Measurements from ENCODE around the gene KICS2.
A peak's percentile ranks its signal among the peaks of the same experiment; 100 is the strongest.

The KICS2 gene

GRCh38 chr12:64222009-64222765 lies at the start of gene KICS2:
KICS2 (minus strand) TSS chr12:64222296; CDS start chr12:64222237, 59 bp downstream.
- H3K9ac ChIP-seq (ENCODE audit: low read length), result peak within 1 kb of the TSS; percentile 56
- H3K27me3 ChIP-seq (ENCODE audit: control insufficient read depth in 1 of 2, insufficient read depth in 2 of 2, low read length in 2 of 2), result no peaks in the 10 kb centered on the region
- peaks cover 5% of the 10 kb centered on the region for H3K4me1 ChIP-seq (ENCODE audit: insufficient read depth, low read length)
- peak within 1 kb of the TSS; percentile 85 for H3K27ac ChIP-seq (ENCODE audit: low read depth, low read length)
- H3K9me3 ChIP-seq (ENCODE audit: low read length), result no peaks in the 10 kb centered on the region
- peak within 1 kb of the TSS; percentile 63 to 85 for H3K4me3 ChIP-seq (ENCODE audit: low read depth in 1 of 2, low read length in 2 of 2)
- H3K36me3 ChIP-seq (ENCODE audit: insufficient read depth, low read length), result no peaks in the 10 kb centered on the region

GRCh38 chr12:64270411-64270810 lies 48.3 kb upstream of the KICS2 start:
- H3K4me3 ChIP-seq (ENCODE audit: low read depth in 1 of 2, low read length in 2 of 2), result no peak overlapping the region
- no peak overlapping the region for H3K9ac ChIP-seq (ENCODE audit: low read length)
- H3K4me1 ChIP-seq (ENCODE audit: insufficient read depth, low read length), result no peaks in the 10 kb centered on the region
- no peaks in the 10 kb centered on the region for H3K36me3 ChIP-seq (ENCODE audit: insufficient read depth, low read length)
- H3K27ac ChIP-seq (ENCODE audit: low read depth, low read length), result no peak overlapping the region
- no peaks in the 10 kb centered on the region for H3K9me3 ChIP-seq (ENCODE audit: low read length)
- no peaks in the 10 kb centered on the region for H3K27me3 ChIP-seq (ENCODE audit: control insufficient read depth in 1 of 2, insufficient read depth in 2 of 2, low read length in 2 of 2)

GRCh38 chr12:64269161-64269560 lies 47.1 kb upstream of the KICS2 start:
- H3K27ac ChIP-seq (ENCODE audit: low read depth, low read length), result no peak overlapping the region
- H3K4me1 ChIP-seq (ENCODE audit: insufficient read depth, low read length), result no peaks in the 10 kb centered on the region
- H3K9me3 ChIP-seq (ENCODE audit: low read length), result no peaks in the 10 kb centered on the region
- H3K36me3 ChIP-seq (ENCODE audit: insufficient read depth, low read length), result no peaks in the 10 kb centered on the region
- no peak overlapping the region for H3K4me3 ChIP-seq (ENCODE audit: low read depth in 1 of 2, low read length in 2 of 2)
- H3K9ac ChIP-seq (ENCODE audit: low read length), result no peak overlapping the region
- H3K27me3 ChIP-seq (ENCODE audit: control insufficient read depth in 1 of 2, insufficient read depth in 2 of 2, low read length in 2 of 2), result no peaks in the 10 kb centered on the region

- H3K4me3 ChIP-seq (ENCODE audit: low read depth in 1 of 2, low read length in 2 of 2), result no peak overlapping the region
- no peaks in the 10 kb centered on the region for H3K36me3 ChIP-seq (ENCODE audit: insufficient read depth, low read length)
- no peak overlapping the region for H3K9ac ChIP-seq (ENCODE audit: low read length)
- H3K4me1 ChIP-seq (ENCODE audit: insufficient read depth, low read length), result no peaks in the 10 kb centered on the region
- no peaks in the 10 kb centered on the region for H3K27me3 ChIP-seq (ENCODE audit: control insufficient read depth in 1 of 2, insufficient read depth in 2 of 2, low read length in 2 of 2)
- H3K9me3 ChIP-seq (ENCODE audit: low read length), result no peaks in the 10 kb centered on the region
- H3K27ac ChIP-seq (ENCODE audit: low read depth, low read length), result no peak overlapping the region
These were observed 46.3 kb upstream of the KICS2 start for GRCh38 chr12:64268409-64268808.

GRCh38 chr12:64265839-64266238 lies 43.7 kb upstream of the KICS2 start:
- Histone ChIP-seq H3K27ac (ENCODE audit: low read depth, low read length) (no peak overlapping the region), H3K27me3 (ENCODE audit: control insufficient read depth in 1 of 2, insufficient read depth in 2 of 2, low read length in 2 of 2) (no peaks in the 10 kb centered on the region), H3K4me1 (ENCODE audit: insufficient read depth, low read length) (no peaks in the 10 kb centered on the region), H3K9me3 (ENCODE audit: low read length) (no peaks in the 10 kb centered on the region), H3K9ac (ENCODE audit: low read length) (no peak overlapping the region), H3K4me3 (ENCODE audit: low read depth in 1 of 2, low read length in 2 of 2) (no peak overlapping the region), H3K36me3 (ENCODE audit: insufficient read depth, low read length) (no peaks in the 10 kb centered on the region)

GRCh38 chr12:64261813-64262212 lies 39.7 kb upstream of the KICS2 start:
- H3K4me3 ChIP-seq (ENCODE audit: low read depth in 1 of 2, low read length in 2 of 2), result no peak overlapping the region
- H3K27me3 ChIP-seq (ENCODE audit: control insufficient read depth in 1 of 2, insufficient read depth in 2 of 2, low read length in 2 of 2), result no peaks in the 10 kb centered on the region

GRCh38 chr12:64258576-64258975 lies 36.5 kb upstream of the KICS2 start:
- no peaks in the 10 kb centered on the region for H3K27me3 ChIP-seq (ENCODE audit: control insufficient read depth in 1 of 2, insufficient read depth in 2 of 2, low read length in 2 of 2)
- no peaks in the 10 kb centered on the region for H3K4me1 ChIP-seq (ENCODE audit: insufficient read depth, low read length)
- H3K36me3 ChIP-seq (ENCODE audit: insufficient read depth, low read length), result no peaks in the 10 kb centered on the region
- no peaks in the 10 kb centered on the region for H3K9me3 ChIP-seq (ENCODE audit: low read length)
- no peak overlapping the region for H3K4me3 ChIP-seq (ENCODE audit: low read depth in 1 of 2, low read length in 2 of 2)
- no peak overlapping the region for H3K27ac ChIP-seq (ENCODE audit: low read depth, low read length)
- no peak overlapping the region for H3K9ac ChIP-seq (ENCODE audit: low read length)

More at GRCh38 chr12:64261813-64262212, 39.7 kb upstream of the KICS2 start:
- H3K27ac ChIP-seq (ENCODE audit: low read depth, low read length), result no peak overlapping the region
- no peak overlapping the region for H3K9ac ChIP-seq (ENCODE audit: low read length)
- H3K9me3 ChIP-seq (ENCODE audit: low read length), result no peaks in the 10 kb centered on the region
- H3K36me3 ChIP-seq (ENCODE audit: insufficient read depth, low read length), result no peaks in the 10 kb centered on the region
- H3K4me1 ChIP-seq (ENCODE audit: insufficient read depth, low read length), result no peaks in the 10 kb centered on the region

GRCh38 chr12:64256166-64256800 lies 34.2 kb upstream of the KICS2 start:
- Histone ChIP-seq H3K9ac (ENCODE audit: low read length) (no peak overlapping the region), H3K4me3 (ENCODE audit: low read depth in 1 of 2, low read length in 2 of 2) (no peak overlapping the region), H3K27ac (ENCODE audit: low read depth, low read length) (no peak overlapping the region)

GRCh38 chr12:64255249-64255648 lies 33.2 kb upstream of the KICS2 start:
- H3K36me3 ChIP-seq (ENCODE audit: insufficient read depth, low read length), result no peaks in the 10 kb centered on the region
- H3K27ac ChIP-seq (ENCODE audit: low read depth, low read length), result no peak overlapping the region
- no peaks in the 10 kb centered on the region for H3K27me3 ChIP-seq (ENCODE audit: control insufficient read depth in 1 of 2, insufficient read depth in 2 of 2, low read length in 2 of 2)
- no peak overlapping the region for H3K9ac ChIP-seq (ENCODE audit: low read length)
- H3K9me3 ChIP-seq (ENCODE audit: low read length), result no peaks in the 10 kb centered on the region
- H3K4me1 ChIP-seq (ENCODE audit: insufficient read depth, low read length), result no peaks in the 10 kb centered on the region
- H3K4me3 ChIP-seq (ENCODE audit: low read depth in 1 of 2, low read length in 2 of 2), result no peak overlapping the region

More at GRCh38 chr12:64256166-64256800, 34.2 kb upstream of the KICS2 start:
- Histone ChIP-seq H3K27me3 (ENCODE audit: control insufficient read depth in 1 of 2, insufficient read depth in 2 of 2, low read length in 2 of 2) (no peaks in the 10 kb centered on the region), H3K9me3 (ENCODE audit: low read length) (no peaks in the 10 kb centered on the region), H3K36me3 (ENCODE audit: insufficient read depth, low read length) (no peaks in the 10 kb centered on the region), H3K4me1 (ENCODE audit: insufficient read depth, low read length) (no peaks in the 10 kb centered on the region)

GRCh38 chr12:64253356-64253755 lies 31.3 kb upstream of the KICS2 start:
- Histone ChIP-seq H3K4me3 (ENCODE audit: low read depth in 1 of 2, low read length in 2 of 2) (no peak overlapping the region), H3K27me3 (ENCODE audit: control insufficient read depth in 1 of 2, insufficient read depth in 2 of 2, low read length in 2 of 2) (no peaks in the 10 kb centered on the region), H3K36me3 (ENCODE audit: insufficient read depth, low read length) (no peaks in the 10 kb centered on the region), H3K9ac (ENCODE audit: low read length) (no peak overlapping the region), H3K4me1 (ENCODE audit: insufficient read depth, low read length) (no peaks in the 10 kb centered on the region), H3K9me3 (ENCODE audit: low read length) (no peaks in the 10 kb centered on the region), H3K27ac (ENCODE audit: low read depth, low read length) (no peak overlapping the region)

- Histone ChIP-seq H3K4me3 (ENCODE audit: low read depth in 1 of 2, low read length in 2 of 2) (no peak overlapping the region), H3K27me3 (ENCODE audit: control insufficient read depth in 1 of 2, insufficient read depth in 2 of 2, low read length in 2 of 2) (no peaks in the 10 kb centered on the region), H3K36me3 (ENCODE audit: insufficient read depth, low read length) (no peaks in the 10 kb centered on the region), H3K9ac (ENCODE audit: low read length) (no peak overlapping the region), H3K4me1 (ENCODE audit: insufficient read depth, low read length) (no peaks in the 10 kb centered on the region), H3K27ac (ENCODE audit: low read depth, low read length) (no peak overlapping the region), H3K9me3 (ENCODE audit: low read length) (no peaks in the 10 kb centered on the region)
These were observed 30.6 kb upstream of the KICS2 start for GRCh38 chr12:64252681-64253080.

- no peak overlapping the region for H3K4me3 ChIP-seq (ENCODE audit: low read depth in 1 of 2, low read length in 2 of 2)
- H3K9ac ChIP-seq (ENCODE audit: low read length), result no peak overlapping the region
- H3K9me3 ChIP-seq (ENCODE audit: low read length), result no peaks in the 10 kb centered on the region
- H3K27ac ChIP-seq (ENCODE audit: low read depth, low read length), result no peak overlapping the region
- no peaks in the 10 kb centered on the region for H3K4me1 ChIP-seq (ENCODE audit: insufficient read depth, low read length)
- no peaks in the 10 kb centered on the region for H3K36me3 ChIP-seq (ENCODE audit: insufficient read depth, low read length)
- no peaks in the 10 kb centered on the region for H3K27me3 ChIP-seq (ENCODE audit: control insufficient read depth in 1 of 2, insufficient read depth in 2 of 2, low read length in 2 of 2)
These were observed 21.7 kb upstream of the KICS2 start for GRCh38 chr12:64243809-64244208.
